Peyer's patch (tissue), 4 donors: ENCODE results near the gene SDC4.

ENCODE experiments used
- CTCF ChIP-seq, 6 experiments: fragments of 450-650 bp in 4 of 6; fragments of 200-600 bp in 2 of 6; sonication (generic) in 1 of 6; IDR thresholded peaks; one replicate each; pipeline ENCODE4 v1.5.1; 2017 to 2019; ENCODE audit warnings: antibody characterized with exemption in 6 of 6, mild to moderate bottlenecking in 3 of 6, moderate library complexity in 1 of 6
- POLR2A ChIP-seq, 2 donors: fragments of 450-650 bp; IDR thresholded peaks; one replicate each; pipeline ENCODE4 v1.5.1; 2017; ENCODE audit warnings: antibody characterized with exemption in 2 of 2, mild to moderate bottlenecking in 2 of 2, moderate library complexity in 2 of 2

- no peak for TF ChIP-seq CTCF (IDR thresholded peaks at IDR 0.05)
- no peak for TF ChIP-seq POLR2A (IDR thresholded peaks at IDR 0.05)
Measured at GRCh38 chr20:45307076-45307640, 41.1 kb downstream of the SDC4 start.
